GM23338 (cell line): ENCODE data around the gene SLC6A13. TPM values are rescaled to one million over a fixed set of nuclear protein-coding genes. Genes with fewer than 3 reads are reported as not detected.

Experiments used
- ATAC-seq: fragments of 200-7000 bp; cut with Tn5 transposase; 3 replicates; pipeline ENCODE4 v1.9.1; 2020
- DNase-seq: peaks from one replicate; pipeline ENCODE4 v3.0.0-alpha.2; 2015; ENCODE audit warnings: low spot score
- H2AFZ ChIP-seq: fragments of 200-600 bp; sonication (generic); 2 replicates; pipeline ENCODE4 v1.8.0; 2016; ENCODE audit warnings: antibody characterized with exemption, mild to moderate bottlenecking, moderate library complexity
- H3F3A ChIP-seq: fragments of 200-600 bp; sonication (generic); replicated peaks from 2 replicates; pipeline ENCODE4 v1.8.0; 2017; ENCODE audit warnings: antibody characterized with exemption, mixed run types, low read depth
- H3K27ac ChIP-seq: fragments of 200-600 bp; sonication (generic); 2 replicates; pipeline ENCODE4 v1.6.1; 2016; ENCODE audit warnings: low read depth
- H3K27me3 ChIP-seq: fragments of 200-600 bp; sonication (generic); 2 replicates; pipeline ENCODE4 v1.8.0; 2016; ENCODE audit warnings: mild to moderate bottlenecking, mixed run types, moderate library complexity; ENCODE audit not compliant: insufficient read depth
- H3K36me3 ChIP-seq: fragments of 200-600 bp; sonication (generic); 2 replicates; pipeline ENCODE4 v1.8.0; 2016; ENCODE audit warnings: mild to moderate bottlenecking; ENCODE audit not compliant: insufficient read depth
- H3K4me1 ChIP-seq: fragments of 200-600 bp; sonication (generic); 2 replicates; pipeline ENCODE4 v1.8.0; 2016; ENCODE audit warnings: mild to moderate bottlenecking, moderate library complexity; ENCODE audit not compliant: insufficient read depth
- H3K4me2 ChIP-seq: fragments of 200-600 bp; sonication (generic); 2 replicates; pipeline ENCODE4 v1.7.1; 2017; ENCODE audit warnings: mixed run types
- H3K4me3 ChIP-seq: fragments of 200-600 bp; sonication (generic); 2 replicates; pipeline ENCODE4 v1.6.1; 2016; ENCODE audit warnings: mixed run types
- H3K79me2 ChIP-seq: fragments of 200-600 bp; sonication (generic); replicated peaks from 2 replicates; pipeline ENCODE4 v1.8.0; 2017; ENCODE audit warnings: mild to moderate bottlenecking; ENCODE audit not compliant: insufficient read depth
- H3K9me2 ChIP-seq: fragments of 200-600 bp; sonication (generic); 2 replicates; pipeline ENCODE4 v1.8.0; 2017; ENCODE audit not compliant: insufficient read depth
- H4K20me1 ChIP-seq: fragments of 200-600 bp; sonication (generic); replicated peaks from 2 replicates; pipeline ENCODE4 v1.8.0; 2017; ENCODE audit warnings: mild to moderate bottlenecking; ENCODE audit not compliant: insufficient read depth
- H3K27ac Mint-ChIP-seq: 2 replicates; pipeline ENCODE4 v1.8.0; 2020; ENCODE audit warnings: inconsistent platforms, mild to moderate bottlenecking, moderate library complexity, mixed read lengths
- H3K27me3 Mint-ChIP-seq: 3 replicates; pipeline ENCODE4 v1.8.0; 2022; ENCODE audit warnings: low read depth, mild to moderate bottlenecking, moderate library complexity, mixed read lengths, inconsistent platforms; ENCODE audit not compliant: insufficient read depth, poor library complexity
- H3K36me3 Mint-ChIP-seq: 3 replicates; pipeline ENCODE4 v1.8.0; 2021; ENCODE audit warnings: low read depth, mild to moderate bottlenecking, inconsistent platforms, moderate library complexity, mixed read lengths
- H3K4me1 Mint-ChIP-seq: 3 replicates; pipeline ENCODE4 v1.8.0; 2020; ENCODE audit warnings: mild to moderate bottlenecking, inconsistent platforms, mixed read lengths
- H3K4me3 Mint-ChIP-seq: 3 replicates; pipeline ENCODE4 v1.8.0; 2021; ENCODE audit warnings: moderate library complexity, mild to moderate bottlenecking, inconsistent platforms, mixed read lengths
- H3K9me3 Mint-ChIP-seq: 3 replicates; pipeline ENCODE4 v1.8.0; 2020; ENCODE audit warnings: moderate library complexity, mild to moderate bottlenecking, inconsistent platforms, mixed read lengths
- CREB1 ChIP-seq: fragments of 250-450 bp; sonication (Bioruptor Pico); IDR thresholded peaks from 2 replicates; pipeline ENCODE4 v1.5.0; 2020; ENCODE audit warnings: low read depth, mild to moderate bottlenecking, moderate library complexity
- EZH2 ChIP-seq: fragments of 200-600 bp; sonication (generic); IDR thresholded peaks from one replicate; pipeline ENCODE4 v1.8.0; 2017; ENCODE audit warnings: antibody characterized with exemption, mild to moderate bottlenecking, low read depth; ENCODE audit not compliant: unreplicated experiment
- EZH2phosphoT487 ChIP-seq: fragments of 200-600 bp; sonication (generic); IDR thresholded peaks from one replicate; pipeline ENCODE4 v1.8.1; 2018; ENCODE audit warnings: antibody characterized with exemption; ENCODE audit not compliant: unreplicated experiment
- JUNB ChIP-seq: IDR thresholded peaks from one replicate; pipeline ENCODE4 v1.6.1; 2016; ENCODE audit warnings: antibody characterized with exemption; ENCODE audit not compliant: unreplicated experiment
- NANOG ChIP-seq: IDR thresholded peaks from 2 replicates; pipeline ENCODE4 v1.6.1; 2016; ENCODE audit warnings: antibody characterized with exemption, borderline replicate concordance
- POLR2AphosphoS5 ChIP-seq: IDR thresholded peaks from 2 replicates; pipeline ENCODE4 v1.6.1; 2016; ENCODE audit warnings: antibody characterized with exemption, low read depth
- STAT1 ChIP-seq: IDR thresholded peaks from one replicate; pipeline ENCODE4 v1.6.1; 2016; ENCODE audit warnings: antibody characterized with exemption; ENCODE audit not compliant: unreplicated experiment
- ZNF114 ChIP-seq: fragments of 250-450 bp; sonication (Bioruptor Pico); IDR thresholded peaks from 2 replicates; pipeline ENCODE4 v1.5.0; 2020; ENCODE audit warnings: mild to moderate bottlenecking, moderate library complexity
- ZNF331 ChIP-seq: fragments of 250-450 bp; sonication (Bioruptor Pico); IDR thresholded peaks from 2 replicates; pipeline ENCODE4 v1.5.0; 2020; ENCODE audit warnings: low read depth, mild to moderate bottlenecking, moderate library complexity
- polyA plus RNA-seq: library from polyadenylated mRNA; unstranded; fragments of >200 nt; fragmentation: Nextera tagmentation; extraction: Ambion mirVana; gene quantifications from 2 replicates; pipeline ENCODE4 v1.2.1, GENCODE V29; 2016
- total RNA-seq: library from RNA; depleted of rRNA; stranded (reverse); fragments of >200 nt; shearing (Covaris generic); gene quantifications from 2 replicates; pipeline ENCODE4 v1.2.3, GENCODE V29; 2014
- TF ChIP-seq, protein P1 (sequence below), 2 experiments: fragments of 200-600 bp in 1 of 2; sonication (generic) in 1 of 2; conservative IDR thresholded peaks; 2 replicates each; pipeline versions ENCODE4 v1.5.1 to v1.6.1; 2016 to 2017; ENCODE audit warnings: antibody characterized with exemption in 2 of 2, low read depth in 2 of 2, mild to moderate bottlenecking in 2 of 2, moderate library complexity in 1 of 2
- TF ChIP-seq, protein P2 (sequence below): IDR thresholded peaks from one replicate; pipeline ENCODE4 v1.6.1; 2018; ENCODE audit warnings: antibody characterized with exemption; ENCODE audit not compliant: unreplicated experiment
- TF ChIP-seq, protein P3 (sequence below): IDR thresholded peaks from 2 replicates; pipeline ENCODE4 v1.6.1; 2016; ENCODE audit warnings: antibody characterized with exemption

Gene SLC6A13
- total and polyA plus RNA-seq, 2 experiments from 2014 or later = not detected

DNA sequence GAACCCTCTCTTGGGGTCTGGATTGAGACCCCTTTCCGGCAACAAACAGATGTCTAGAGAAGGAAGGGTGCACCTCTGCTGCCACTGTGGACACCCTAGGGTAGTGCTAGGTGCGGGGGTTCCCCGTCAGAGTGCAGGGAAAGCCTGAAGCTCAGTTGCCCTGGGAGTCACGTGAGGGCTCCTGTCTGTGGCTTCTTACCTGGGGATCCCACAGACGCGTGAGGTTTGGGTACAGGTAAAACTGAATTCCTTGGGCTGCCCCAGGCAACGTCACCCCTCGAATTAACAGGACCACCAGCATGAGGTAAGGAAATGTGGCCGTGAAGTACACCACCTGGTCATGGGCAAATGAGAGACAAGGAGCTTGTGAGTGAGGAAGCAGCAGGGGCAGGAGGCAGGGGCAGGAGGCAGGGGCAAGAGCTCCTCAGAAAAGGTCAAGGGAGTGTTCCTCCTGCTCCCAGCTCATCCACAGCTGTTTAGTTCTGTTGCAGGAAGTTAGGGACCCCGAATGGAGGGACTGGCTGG is 27.7 kb downstream of the SLC6A13 start:
- DNase-seq (no peak), ATAC-seq (no peak)
- TF ChIP-seq STAT1 (no peak), CREB1 (CRISPR knock-in tag) (no peak), EZH2 (no peak), ZNF331 (CRISPR knock-in tag) (no peak), JUNB (no peak), NANOG (no peak)
- TF ChIP-seq, protein P1, sequence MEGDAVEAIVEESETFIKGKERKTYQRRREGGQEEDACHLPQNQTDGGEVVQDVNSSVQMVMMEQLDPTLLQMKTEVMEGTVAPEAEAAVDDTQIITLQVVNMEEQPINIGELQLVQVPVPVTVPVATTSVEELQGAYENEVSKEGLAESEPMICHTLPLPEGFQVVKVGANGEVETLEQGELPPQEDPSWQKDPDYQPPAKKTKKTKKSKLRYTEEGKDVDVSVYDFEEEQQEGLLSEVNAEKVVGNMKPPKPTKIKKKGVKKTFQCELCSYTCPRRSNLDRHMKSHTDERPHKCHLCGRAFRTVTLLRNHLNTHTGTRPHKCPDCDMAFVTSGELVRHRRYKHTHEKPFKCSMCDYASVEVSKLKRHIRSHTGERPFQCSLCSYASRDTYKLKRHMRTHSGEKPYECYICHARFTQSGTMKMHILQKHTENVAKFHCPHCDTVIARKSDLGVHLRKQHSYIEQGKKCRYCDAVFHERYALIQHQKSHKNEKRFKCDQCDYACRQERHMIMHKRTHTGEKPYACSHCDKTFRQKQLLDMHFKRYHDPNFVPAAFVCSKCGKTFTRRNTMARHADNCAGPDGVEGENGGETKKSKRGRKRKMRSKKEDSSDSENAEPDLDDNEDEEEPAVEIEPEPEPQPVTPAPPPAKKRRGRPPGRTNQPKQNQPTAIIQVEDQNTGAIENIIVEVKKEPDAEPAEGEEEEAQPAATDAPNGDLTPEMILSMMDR (conservative IDR thresholded peaks at IDR 0.05; ENCODE audit: low read depth in 2 of 2) = no peak
- TF ChIP-seq, protein P2, sequence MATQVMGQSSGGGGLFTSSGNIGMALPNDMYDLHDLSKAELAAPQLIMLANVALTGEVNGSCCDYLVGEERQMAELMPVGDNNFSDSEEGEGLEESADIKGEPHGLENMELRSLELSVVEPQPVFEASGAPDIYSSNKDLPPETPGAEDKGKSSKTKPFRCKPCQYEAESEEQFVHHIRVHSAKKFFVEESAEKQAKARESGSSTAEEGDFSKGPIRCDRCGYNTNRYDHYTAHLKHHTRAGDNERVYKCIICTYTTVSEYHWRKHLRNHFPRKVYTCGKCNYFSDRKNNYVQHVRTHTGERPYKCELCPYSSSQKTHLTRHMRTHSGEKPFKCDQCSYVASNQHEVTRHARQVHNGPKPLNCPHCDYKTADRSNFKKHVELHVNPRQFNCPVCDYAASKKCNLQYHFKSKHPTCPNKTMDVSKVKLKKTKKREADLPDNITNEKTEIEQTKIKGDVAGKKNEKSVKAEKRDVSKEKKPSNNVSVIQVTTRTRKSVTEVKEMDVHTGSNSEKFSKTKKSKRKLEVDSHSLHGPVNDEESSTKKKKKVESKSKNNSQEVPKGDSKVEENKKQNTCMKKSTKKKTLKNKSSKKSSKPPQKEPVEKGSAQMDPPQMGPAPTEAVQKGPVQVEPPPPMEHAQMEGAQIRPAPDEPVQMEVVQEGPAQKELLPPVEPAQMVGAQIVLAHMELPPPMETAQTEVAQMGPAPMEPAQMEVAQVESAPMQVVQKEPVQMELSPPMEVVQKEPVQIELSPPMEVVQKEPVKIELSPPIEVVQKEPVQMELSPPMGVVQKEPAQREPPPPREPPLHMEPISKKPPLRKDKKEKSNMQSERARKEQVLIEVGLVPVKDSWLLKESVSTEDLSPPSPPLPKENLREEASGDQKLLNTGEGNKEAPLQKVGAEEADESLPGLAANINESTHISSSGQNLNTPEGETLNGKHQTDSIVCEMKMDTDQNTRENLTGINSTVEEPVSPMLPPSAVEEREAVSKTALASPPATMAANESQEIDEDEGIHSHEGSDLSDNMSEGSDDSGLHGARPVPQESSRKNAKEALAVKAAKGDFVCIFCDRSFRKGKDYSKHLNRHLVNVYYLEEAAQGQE = no peak
- Histone ChIP-seq H3K27me3 (no peaks in the 10 kb centered on the region), H3F3A (no peaks in the 10 kb centered on the region), H3K4me3 (no peak overlapping the region), H3K9me2 (no peaks in the 10 kb centered on the region), H3K4me1 (peaks cover 13% of the 10 kb centered on the region; the same call in 1 of the 2 replicates), H4K20me1 (no peaks in the 10 kb centered on the region), H3K27ac (no peak overlapping the region), H3K79me2 (no peaks in the 10 kb centered on the region), H3K36me3 (no peaks in the 10 kb centered on the region), H3K4me2 (no peak overlapping the region), H2AFZ (no peak overlapping the region)
- Mint-ChIP-seq H3K27me3 (peaks cover 7% of the 10 kb centered on the region), H3K36me3 (peaks cover 13% of the 10 kb centered on the region), H3K4me1 (peaks cover 15% of the 10 kb centered on the region), H3K27ac (no peak overlapping the region), H3K4me3 (no peak overlapping the region), H3K9me3 (peaks cover 30% of the 10 kb centered on the region)

DNA sequence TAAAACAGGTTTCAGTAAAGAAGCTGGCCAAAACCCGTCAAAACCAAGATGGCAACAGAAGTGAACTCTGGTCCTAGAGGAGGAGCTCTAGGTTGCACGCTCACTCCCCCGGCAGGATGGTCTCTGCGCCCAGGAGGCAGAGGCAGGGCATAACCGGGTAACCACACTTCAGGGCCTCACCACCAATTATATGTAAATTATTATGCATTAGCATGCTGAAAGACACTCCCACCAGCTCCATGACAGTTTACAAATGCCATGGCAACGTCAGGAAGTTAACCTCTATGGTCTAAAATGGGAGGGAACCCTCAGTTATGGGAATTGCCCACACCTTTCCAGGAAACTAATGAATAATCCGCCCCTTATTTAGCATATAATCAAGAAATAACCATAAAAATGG is 28.6 kb downstream of the SLC6A13 start:
- Mint-ChIP-seq H3K9me3 (peaks cover 27% of the 10 kb centered on the region), H3K4me3 (no peak overlapping the region)
- H3K9me2 ChIP-seq = no peaks in the 10 kb centered on the region
- TF ChIP-seq JUNB (no peak), ZNF114 (CRISPR knock-in tag) (no peak), EZH2phosphoT487 (no peak), ZNF331 (CRISPR knock-in tag) (no peak), NANOG (no peak), POLR2AphosphoS5 (no peak), STAT1 (no peak), CREB1 (CRISPR knock-in tag) (no peak)
- TF ChIP-seq, protein P3, sequence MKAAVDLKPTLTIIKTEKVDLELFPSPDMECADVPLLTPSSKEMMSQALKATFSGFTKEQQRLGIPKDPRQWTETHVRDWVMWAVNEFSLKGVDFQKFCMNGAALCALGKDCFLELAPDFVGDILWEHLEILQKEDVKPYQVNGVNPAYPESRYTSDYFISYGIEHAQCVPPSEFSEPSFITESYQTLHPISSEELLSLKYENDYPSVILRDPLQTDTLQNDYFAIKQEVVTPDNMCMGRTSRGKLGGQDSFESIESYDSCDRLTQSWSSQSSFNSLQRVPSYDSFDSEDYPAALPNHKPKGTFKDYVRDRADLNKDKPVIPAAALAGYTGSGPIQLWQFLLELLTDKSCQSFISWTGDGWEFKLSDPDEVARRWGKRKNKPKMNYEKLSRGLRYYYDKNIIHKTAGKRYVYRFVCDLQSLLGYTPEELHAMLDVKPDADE = no peak
- TF ChIP-seq, protein P1 (conservative IDR thresholded peaks at IDR 0.05; ENCODE audit: low read depth in 2 of 2) = no peak

More for the DNA sequence above, 28.6 kb downstream of the SLC6A13 start:
- peaks cover 13% of the 10 kb centered on the region for H3K27me3 Mint-ChIP-seq
- H2AFZ ChIP-seq = no peak overlapping the region
- no peaks in the 10 kb centered on the region for H4K20me1 ChIP-seq
- H3K4me3 ChIP-seq = no peak overlapping the region
- H3K4me1 ChIP-seq = peaks cover 13% of the 10 kb centered on the region; the same call in 1 of the 2 replicates
- no peak overlapping the region for H3K27ac Mint-ChIP-seq
- no peak overlapping the region for H3K4me2 ChIP-seq
- H3K36me3 Mint-ChIP-seq = peaks cover 13% of the 10 kb centered on the region
- H3F3A ChIP-seq = no peaks in the 10 kb centered on the region
- H3K4me1 Mint-ChIP-seq = peaks cover 24% of the 10 kb centered on the region
- no peaks in the 10 kb centered on the region for H3K27me3 ChIP-seq
- ATAC-seq (no peak), DNase-seq (no peak)
- no peaks in the 10 kb centered on the region for H3K79me2 ChIP-seq
- H3K36me3 ChIP-seq = no peaks in the 10 kb centered on the region
- no peak overlapping the region for H3K27ac ChIP-seq
